IMR-90 (cell line): ENCODE results near the gene TCF19. TPM values are rescaled to one million over a fixed set of nuclear protein-coding genes. Genes with fewer than 3 reads are reported as not detected.

Experiments
- ATAC-seq: fragments of 200-7000 bp; cut with Tn5 transposase; 2 replicates; pipeline ENCODE4 v1.9.1; 2020; ENCODE audit warnings: low read depth, mild to moderate bottlenecking, moderate library complexity
- BruUV-seq: library from RNA; stranded (reverse); fragments of 400-500 nt; replicated peaks from 2 replicates; lab custom pipeline; 2021; lab: Mats Ljungman, UMichigan
- CTCF ChIA-PET: fragments of 300-600 bp; formaldehyde crosslinking; extraction: SDS; loops from one replicate; lab custom pipeline; 2021; ENCODE audit warnings: antibody characterized with exemption; lab: Yijun Ruan, JAX
- POLR2A ChIA-PET: fragments of 300-600 bp; sonication (Branson Sonifier 250); formaldehyde crosslinking; loops from one replicate; lab custom pipeline; 2022; ENCODE audit warnings: antibody characterized with exemption; ENCODE audit not compliant: unreplicated experiment; lab: Charles Lee
- DNase-seq: peaks from one replicate; pipeline ENCODE4 v3.0.0; 2013
- H2AFZ ChIP-seq: replicated peaks from 2 replicates; pipeline ENCODE3; 2013; ENCODE audit warnings: low read length, mild to moderate bottlenecking; ENCODE audit not compliant: poor library complexity
- H2AK5ac ChIP-seq: 2 replicates; pipeline ENCODE4 v1.6.1; 2013; ENCODE audit warnings: low read depth, low read length, inconsistent platforms
- H2AK9ac ChIP-seq: replicated peaks from 2 replicates; pipeline ENCODE3; 2013; ENCODE audit warnings: mild to moderate bottlenecking, low read depth, low read length, moderate library complexity; ENCODE audit not compliant: poor library complexity
- H2BK120ac ChIP-seq: 2 replicates; pipeline ENCODE4 v1.6.1; 2013; ENCODE audit warnings: low read depth, low read length, inconsistent platforms
- H2BK15ac ChIP-seq: 3 replicates; pipeline ENCODE4 v1.6.1; 2013; ENCODE audit warnings: low read depth, low read length, inconsistent platforms
- H2BK20ac ChIP-seq: 2 replicates; pipeline ENCODE4 v1.6.1; 2013; ENCODE audit warnings: low read depth, mild to moderate bottlenecking, inconsistent platforms, low read length, moderate library complexity
- H2BK5ac ChIP-seq: 2 replicates; pipeline ENCODE4 v1.6.1; 2013; ENCODE audit warnings: mild to moderate bottlenecking, low read depth, low read length, inconsistent platforms; ENCODE audit not compliant: poor library complexity, severe bottlenecking
- H3K14ac ChIP-seq: replicated peaks from 2 replicates; pipeline ENCODE4 v1.6.1; 2013; ENCODE audit warnings: low read depth, low read length, inconsistent platforms
- H3K18ac ChIP-seq: 2 replicates; pipeline ENCODE4 v1.6.1; 2013; ENCODE audit warnings: low read depth, low read length, control low read depth
- H3K23ac ChIP-seq: 2 replicates; pipeline ENCODE4 v1.6.1; 2013; ENCODE audit warnings: low read depth, low read length, inconsistent platforms
- H3K27ac ChIP-seq: 2 replicates; pipeline ENCODE4 v1.5.1; 2013; ENCODE audit warnings: mild to moderate bottlenecking, control low read depth, low read length; ENCODE audit not compliant: insufficient read depth
- H3K27me3 ChIP-seq: 2 replicates; pipeline ENCODE4 v1.6.1; 2013; ENCODE audit warnings: low read length; ENCODE audit not compliant: control insufficient read depth, insufficient read depth
- H3K36me3 ChIP-seq: 2 replicates; pipeline ENCODE4 v1.6.1; 2013; ENCODE audit warnings: low read length, mixed read lengths; ENCODE audit not compliant: control insufficient read depth, insufficient read depth
- H3K4ac ChIP-seq: 2 replicates; pipeline ENCODE4 v1.6.1; 2013; ENCODE audit warnings: low read depth, low read length, inconsistent platforms
- H3K4me1 ChIP-seq: 2 replicates; pipeline ENCODE4 v1.6.1; 2013; ENCODE audit warnings: low read length, mixed read lengths; ENCODE audit not compliant: control insufficient read depth, insufficient read depth
- H3K4me2 ChIP-seq: 2 replicates; pipeline ENCODE4 v1.6.1; 2013; ENCODE audit warnings: low read depth, mild to moderate bottlenecking, control low read depth, low read length, moderate library complexity
- H3K4me3 ChIP-seq: 2 replicates; pipeline ENCODE4 v1.5.1; 2013; ENCODE audit warnings: low read depth, mild to moderate bottlenecking, control low read depth, low read length, moderate library complexity; ENCODE audit not compliant: insufficient read depth
- H3K56ac ChIP-seq: 2 replicates; pipeline ENCODE4 v1.6.1; 2013; ENCODE audit warnings: low read length, inconsistent platforms; ENCODE audit not compliant: insufficient read depth; ENCODE audit errors: extremely low read depth
- H3K79me1 ChIP-seq, 2 experiments: 2 replicates each; pipeline ENCODE4 v1.6.1; 2013; ENCODE audit warnings: low read length in 2 of 2, inconsistent platforms in 1 of 2, low read depth in 1 of 2
- H3K9ac ChIP-seq: 2 replicates; pipeline ENCODE4 v1.6.1; 2013; ENCODE audit warnings: low read depth, low read length, control low read depth
- H3K9me1 ChIP-seq: 2 replicates; pipeline ENCODE4 v1.6.1; 2013; ENCODE audit warnings: low read length, inconsistent platforms; ENCODE audit not compliant: insufficient read depth
- H3K9me3 ChIP-seq: 2 replicates; pipeline ENCODE4 v1.6.1; 2013; ENCODE audit warnings: low read length; ENCODE audit not compliant: control insufficient read depth, insufficient read depth
- H4K20me1 ChIP-seq: 2 replicates; pipeline ENCODE4 v1.6.1; 2013; ENCODE audit warnings: low read length, inconsistent platforms; ENCODE audit not compliant: insufficient read depth
- H4K5ac ChIP-seq: 2 replicates; pipeline ENCODE4 v1.6.1; 2013; ENCODE audit warnings: mild to moderate bottlenecking, low read depth, low read length, control low read depth
- H4K8ac ChIP-seq, 2 experiments: 2 replicates each; pipeline ENCODE4 v1.6.1; 2013; ENCODE audit warnings: low read depth in 2 of 2, low read length in 2 of 2, control low read depth in 1 of 2, inconsistent platforms in 1 of 2
- H4K91ac ChIP-seq: 2 replicates; pipeline ENCODE4 v1.6.1; 2013; ENCODE audit warnings: low read depth, low read length, inconsistent platforms; ENCODE audit not compliant: insufficient read depth
- BHLHE40 ChIP-seq: fragments of 150-350 bp; IDR thresholded peaks from 2 replicates; pipeline ENCODE4 v1.6.1; 2016; ENCODE audit warnings: mild to moderate bottlenecking, low read depth, low read length
- CEBPB ChIP-seq: IDR thresholded peaks from 2 replicates; pipeline ENCODE4 v1.6.1; 2012; ENCODE audit warnings: low read depth, low read length, improper control_type of control experiment
- CTCF ChIP-seq: conservative IDR thresholded peaks from 2 replicates; pipeline ENCODE4 v1.5.1; 2012; ENCODE audit warnings: mild to moderate bottlenecking, low read depth, low read length, improper control_type of control experiment
- FOS ChIP-seq: fragments of 150-350 bp; IDR thresholded peaks from 2 replicates; pipeline ENCODE4 v1.6.1; 2016; ENCODE audit warnings: low read depth, low read length
- MAFK ChIP-seq: IDR thresholded peaks from 2 replicates; pipeline ENCODE4 v1.6.1; 2012; ENCODE audit warnings: low read depth, low read length, improper control_type of control experiment
- MXI1 ChIP-seq: IDR thresholded peaks from 2 replicates; pipeline ENCODE4 v1.6.1; 2012; ENCODE audit warnings: low read depth, mild to moderate bottlenecking, low read length, moderate library complexity, borderline replicate concordance
- POLR2A ChIP-seq: IDR thresholded peaks from 2 replicates; pipeline ENCODE4 v1.6.1; 2012; ENCODE audit warnings: mild to moderate bottlenecking, low read depth, low read length
- WGBS, 2 experiments: methylation state at CpG; one replicate each; pipeline versions ENCODE4 v1.1.5 to v1.1.7; 2013; ENCODE audit warnings: missing lambda C conversion rate in 2 of 2; ENCODE audit not compliant: insufficient read length in 1 of 2; ENCODE audit errors: extremely low coverage in 2 of 2; 5-methylcytosine and 5-hydroxymethylcytosine counted together
- dilution Hi-C: fragments of 300-500 bp; cut with HindIII; formaldehyde crosslinking; loops from one replicate; pipeline ENCODE4 v1.14.3; 2018; ENCODE audit warnings: low sequenced_read_pairs; ENCODE audit not compliant: unreplicated experiment
- in situ Hi-C: fragments of 300-500 bp; cut with MboI; formaldehyde crosslinking; loops from 3 replicates; pipeline ENCODE4 v1.14.3; 2019; ENCODE audit warnings: low sequenced_read_pairs, inconsistent platforms, mixed read lengths
- intact Hi-C: fragments of 100-400 bp; cut with micrococcal nuclease; formaldehyde crosslinking; loops from 2 replicates; pipeline ENCODE4 v1.10.0; 2022
- polyA plus RNA-seq, 3 experiments: library from polyadenylated mRNA; depleted of rRNA; stranded (reverse); fragments of >200 nt; gene quantifications; 2 replicates each; pipeline ENCODE4 v1.2.3, GENCODE V29; 2012; ENCODE audit warnings: low replicate concordance in 1 of 3
- total RNA-seq: library from RNA; depleted of rRNA; stranded (reverse); fragments of >200 nt; gene quantifications from 2 replicates; pipeline ENCODE4 v1.2.3, GENCODE V29; 2012

The TCF19 gene
- total and polyA plus RNA-seq, 2 of the 4 experiments (the other 2 are of a cell fraction): 13.1 to 14.2 TPM

- TF ChIP-seq FOS: no peak
Measured at GRCh38 chr6:31125162-31125561, 33.2 kb upstream of the TCF19 start (continued).

- no peaks in the 10 kb centered on the region for H3K9me3 ChIP-seq
- intact Hi-C loops: no loop called here
- peak overlapping the region; percentile 19 for H2AFZ ChIP-seq
- no peak overlapping the region for H3K14ac ChIP-seq
- no peaks in the 10 kb centered on the region; the same call in 1 of the 2 replicates for H4K20me1 ChIP-seq
- no peaks in the 10 kb centered on the region for H3K36me3 ChIP-seq
- CTCF ChIA-PET: no interaction called here
- peak overlapping the region; percentile 42 for H2AK9ac ChIP-seq
- POLR2A ChIA-PET: no interaction called here
- peaks cover 2% of the 10 kb centered on the region; the same call in 1 of the 2 replicates for H3K4me1 ChIP-seq
- H4K91ac ChIP-seq: no peak overlapping the region
- H3K27ac ChIP-seq: no peak overlapping the region
- dilution Hi-C loops: no loop called here
- H3K4me2 ChIP-seq: no peak overlapping the region
- in situ Hi-C loops: no loop called here
- H4K5ac ChIP-seq: no peak overlapping the region
- no peak overlapping the region for H3K9ac ChIP-seq
- WGBS, 2 experiments: 61% methylated on average over 5 of the region's 12 CpGs; no CpG with 5 or more reads in 1 of the 2 experiments
- peaks cover 11% of the 10 kb centered on the region for H3K27me3 ChIP-seq
- no peak overlapping the region for H4K8ac ChIP-seq
- no peak overlapping the region for H3K4ac ChIP-seq
- no peak overlapping the region for H2AK5ac ChIP-seq
- H2BK5ac ChIP-seq: no peak overlapping the region
- TF ChIP-seq BHLHE40 (peak; percentile 76; the same call in 1 of the 2 replicates), MAFK (no peak), CEBPB (peak; percentile 57; the same call in 1 of the 2 replicates), MXI1 (no peak), CTCF (no peak), FOS (no peak), POLR2A (no peak)
- H2BK20ac ChIP-seq: no peak overlapping the region
- no TSS peak for BruUV-seq
- ATAC-seq: peak; percentile 30; the same call in 1 of the 2 replicates
- H2BK15ac ChIP-seq: no peak overlapping the region
- no peak overlapping the region for H3K23ac ChIP-seq
- H3K79me1 ChIP-seq: no peaks in the 10 kb centered on the region
- H3K56ac ChIP-seq: no peak overlapping the region
- no peaks in the 10 kb centered on the region for H3K9me1 ChIP-seq
- H2BK120ac ChIP-seq: no peak overlapping the region
- H3K18ac ChIP-seq: no peak overlapping the region
- DNase-seq: peak; percentile 48
- H3K4me3 ChIP-seq: no peak overlapping the region
Measured at GRCh38 chr6:31125586-31126363, 32.6 kb upstream of the TCF19 start.
